Measurements from ENCODE around the gene PRDM16.

GRCh38 chr1:3237570-3237969 lies 168.6 kb downstream of the PRDM16 start:
- TF ChIP-seq FOXK1 (CRISPR knock-in tag; IDR thresholded peaks at IDR 0.05; ENCODE audit: borderline replicate concordance, low read depth) (no peak), NR2F1 (CRISPR knock-in tag; IDR thresholded peaks at IDR 0.05) (no peak), NFIC (IDR thresholded peaks at IDR 0.05; ENCODE audit: low read length) (no peak), MAX (IDR thresholded peaks at IDR 0.05) (no peak)
- TF ChIP-seq, protein P1, sequence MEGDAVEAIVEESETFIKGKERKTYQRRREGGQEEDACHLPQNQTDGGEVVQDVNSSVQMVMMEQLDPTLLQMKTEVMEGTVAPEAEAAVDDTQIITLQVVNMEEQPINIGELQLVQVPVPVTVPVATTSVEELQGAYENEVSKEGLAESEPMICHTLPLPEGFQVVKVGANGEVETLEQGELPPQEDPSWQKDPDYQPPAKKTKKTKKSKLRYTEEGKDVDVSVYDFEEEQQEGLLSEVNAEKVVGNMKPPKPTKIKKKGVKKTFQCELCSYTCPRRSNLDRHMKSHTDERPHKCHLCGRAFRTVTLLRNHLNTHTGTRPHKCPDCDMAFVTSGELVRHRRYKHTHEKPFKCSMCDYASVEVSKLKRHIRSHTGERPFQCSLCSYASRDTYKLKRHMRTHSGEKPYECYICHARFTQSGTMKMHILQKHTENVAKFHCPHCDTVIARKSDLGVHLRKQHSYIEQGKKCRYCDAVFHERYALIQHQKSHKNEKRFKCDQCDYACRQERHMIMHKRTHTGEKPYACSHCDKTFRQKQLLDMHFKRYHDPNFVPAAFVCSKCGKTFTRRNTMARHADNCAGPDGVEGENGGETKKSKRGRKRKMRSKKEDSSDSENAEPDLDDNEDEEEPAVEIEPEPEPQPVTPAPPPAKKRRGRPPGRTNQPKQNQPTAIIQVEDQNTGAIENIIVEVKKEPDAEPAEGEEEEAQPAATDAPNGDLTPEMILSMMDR (CRISPR knock-in tag; IDR thresholded peaks at IDR 0.05) = no peak
- TF ChIP-seq, protein P2, sequence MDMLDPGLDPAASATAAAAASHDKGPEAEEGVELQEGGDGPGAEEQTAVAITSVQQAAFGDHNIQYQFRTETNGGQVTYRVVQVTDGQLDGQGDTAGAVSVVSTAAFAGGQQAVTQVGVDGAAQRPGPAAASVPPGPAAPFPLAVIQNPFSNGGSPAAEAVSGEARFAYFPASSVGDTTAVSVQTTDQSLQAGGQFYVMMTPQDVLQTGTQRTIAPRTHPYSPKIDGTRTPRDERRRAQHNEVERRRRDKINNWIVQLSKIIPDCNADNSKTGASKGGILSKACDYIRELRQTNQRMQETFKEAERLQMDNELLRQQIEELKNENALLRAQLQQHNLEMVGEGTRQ (IDR thresholded peaks at IDR 0.05; ENCODE audit: low read depth, low read length) = no peak
- TF ChIP-seq, protein P2 (CRISPR knock-in tag; IDR thresholded peaks at IDR 0.05; ENCODE audit: borderline replicate concordance) = no peak
